Right hindlimb (tissue), 1 donor: Measurements from ENCODE around the gene NRXN3.
A peak's percentile ranks its signal among the peaks of the same experiment; 100 is the strongest.

Experiments
- DNase-seq: peaks from one replicate; pipeline ENCODE4 v3.0.0-alpha.2; 2018

The NRXN3 gene

GRCh38 chr14:78598046-78598920, 428.1 kb downstream of the NRXN3 start:
- DNase-seq = peak; percentile 52

- DNase-seq = no peak
Observed at GRCh38 chr14:78605025-78605762, 435.0 kb downstream of the NRXN3 start.

- no peak for DNase-seq
Observed at GRCh38 chr14:78605897-78606500, 435.8 kb downstream of the NRXN3 start.

- no peak for DNase-seq
Observed at GRCh38 chr14:78608998-78609787, 439.0 kb downstream of the NRXN3 start.

GRCh38 chr14:78610994-78611393, 440.8 kb downstream of the NRXN3 start:
- no peak for DNase-seq

GRCh38 chr14:78611796-78612571, 441.8 kb downstream of the NRXN3 start:
- no peak for DNase-seq

GRCh38 chr14:78612666-78613065, 442.5 kb downstream of the NRXN3 start:
- peak; percentile 30 for DNase-seq

- no peak for DNase-seq
Observed at GRCh38 chr14:78614593-78614992, 444.4 kb downstream of the NRXN3 start.

GRCh38 chr14:78617735-78618134, 447.6 kb downstream of the NRXN3 start:
- DNase-seq = no peak

- DNase-seq = no peak
Observed at GRCh38 chr14:78618368-78618767, 448.2 kb downstream of the NRXN3 start.

- no peak for DNase-seq
Observed at GRCh38 chr14:78627114-78627513, 456.9 kb downstream of the NRXN3 start.

GRCh38 chr14:78631551-78631950, 461.4 kb downstream of the NRXN3 start:
- DNase-seq = no peak

GRCh38 chr14:78633752-78634151, 463.6 kb downstream of the NRXN3 start:
- no peak for DNase-seq

GRCh38 chr14:78637489-78637888, 467.3 kb downstream of the NRXN3 start:
- DNase-seq = no peak

- DNase-seq = no peak
Observed at GRCh38 chr14:78637908-78638475, 467.8 kb downstream of the NRXN3 start.

GRCh38 chr14:78638926-78639325, 468.8 kb downstream of the NRXN3 start:
- DNase-seq = no peak

GRCh38 chr14:78644824-78645559, 474.8 kb downstream of the NRXN3 start:
- no peak for DNase-seq

GRCh38 chr14:78652727-78653126, 482.6 kb downstream of the NRXN3 start:
- no peak for DNase-seq

GRCh38 chr14:78653173-78653572, 483.0 kb downstream of the NRXN3 start:
- no peak for DNase-seq

GRCh38 chr14:78657451-78657850, 487.3 kb downstream of the NRXN3 start:
- DNase-seq = no peak

GRCh38 chr14:78664841-78665240, 494.7 kb downstream of the NRXN3 start:
- DNase-seq = no peak
